ENCODE data around the gene HTRA3.

- TF ChIP-seq POLR2A (IDR thresholded peaks at IDR 0.05) = no peak
- TF ChIP-seq CTCF (IDR thresholded peaks at IDR 0.05) = no peak
These were observed 10.8 kb downstream of the HTRA3 start for GRCh38 chr4:8280158-8280875.

All from lower leg skin (tissue), 3 donors.